ENCODE measurements around the gene MRPL20.
A peak's percentile ranks its signal among the peaks of the same experiment; 100 is the strongest.
"Not testable (repeated sequence)": the region's sequence is repeated elsewhere in the genome, so short reads cannot be mapped to it uniquely, and the experiment has no call there.

MRPL20 gene

GRCh38 chr1:1374589-1374928, 32.5 kb downstream of the MRPL20 start:
- no peak for DNase-seq (ENCODE audit: extremely low read depth, low read depth)
- peak overlapping the region; percentile 98 for H3K4me3 ChIP-seq (replicated peaks; ENCODE audit: low read depth, low read length)
- TF ChIP-seq CTCF (IDR thresholded peaks at IDR 0.05; ENCODE audit: low read depth, low read length, missing control alignments), result no peak

GRCh38 chr1:1373815-1374588, 33.1 kb downstream of the MRPL20 start:
- DNase-seq (ENCODE audit: extremely low read depth, low read depth), result no peak
- peak overlapping the region; percentile 98 for H3K4me3 ChIP-seq (replicated peaks; ENCODE audit: low read depth, low read length)
- no peak for TF ChIP-seq CTCF (IDR thresholded peaks at IDR 0.05; ENCODE audit: low read depth, low read length, missing control alignments)

GRCh38 chr1:1373051-1373814, 33.9 kb downstream of the MRPL20 start:
- no peak for TF ChIP-seq CTCF (IDR thresholded peaks at IDR 0.05; ENCODE audit: low read depth, low read length, missing control alignments)
- peak overlapping the region; percentile 98 for H3K4me3 ChIP-seq (replicated peaks; ENCODE audit: low read depth, low read length)
- no peak for DNase-seq (ENCODE audit: extremely low read depth, low read depth)

- no peak overlapping the region for H3K4me3 ChIP-seq (replicated peaks; ENCODE audit: low read depth, low read length)
- peak; percentile 95 for TF ChIP-seq CTCF (IDR thresholded peaks at IDR 0.05; ENCODE audit: low read depth, low read length, missing control alignments)
- DNase-seq (ENCODE audit: extremely low read depth, low read depth), result no peak
Observed at GRCh38 chr1:1371746-1372711, 35.1 kb downstream of the MRPL20 start.

GRCh38 chr1:1371364-1371745, 35.7 kb downstream of the MRPL20 start:
- no peak overlapping the region for H3K4me3 ChIP-seq (replicated peaks; ENCODE audit: low read depth, low read length)
- no peak for TF ChIP-seq CTCF (IDR thresholded peaks at IDR 0.05; ENCODE audit: low read depth, low read length, missing control alignments)
- DNase-seq (ENCODE audit: extremely low read depth, low read depth), result no peak

GRCh38 chr1:1370771-1371300, 36.3 kb downstream of the MRPL20 start:
- no peak for DNase-seq (ENCODE audit: extremely low read depth, low read depth)
- H3K4me3 ChIP-seq (replicated peaks; ENCODE audit: low read depth, low read length), result no peak overlapping the region
- TF ChIP-seq CTCF (IDR thresholded peaks at IDR 0.05; ENCODE audit: low read depth, low read length, missing control alignments), result no peak

GRCh38 chr1:1370094-1370493, 37.0 kb downstream of the MRPL20 start:
- not testable (repeated sequence) for DNase-seq (ENCODE audit: extremely low read depth, low read depth)

More at GRCh38 chr1:1370094-1370493, 37.0 kb downstream of the MRPL20 start:
- H3K4me3 ChIP-seq (replicated peaks; ENCODE audit: low read depth, low read length), result not testable (repeated sequence)
